Breast epithelium (tissue), 3 donors: ENCODE results near the gene SYT13.

ENCODE experiments used
- POLR2A ChIP-seq: fragments of 450-650 bp; IDR thresholded peaks from one replicate; pipeline ENCODE4 v1.6.1; 2016; ENCODE audit warnings: antibody characterized with exemption, mild to moderate bottlenecking, moderate library complexity
- POLR2AphosphoS5 ChIP-seq, 3 donors: sonication (generic); formaldehyde crosslinking; IDR thresholded peaks; one replicate each; pipeline ENCODE4 v1.6.1; 2017; ENCODE audit warnings: antibody characterized with exemption in 3 of 3

DNA sequence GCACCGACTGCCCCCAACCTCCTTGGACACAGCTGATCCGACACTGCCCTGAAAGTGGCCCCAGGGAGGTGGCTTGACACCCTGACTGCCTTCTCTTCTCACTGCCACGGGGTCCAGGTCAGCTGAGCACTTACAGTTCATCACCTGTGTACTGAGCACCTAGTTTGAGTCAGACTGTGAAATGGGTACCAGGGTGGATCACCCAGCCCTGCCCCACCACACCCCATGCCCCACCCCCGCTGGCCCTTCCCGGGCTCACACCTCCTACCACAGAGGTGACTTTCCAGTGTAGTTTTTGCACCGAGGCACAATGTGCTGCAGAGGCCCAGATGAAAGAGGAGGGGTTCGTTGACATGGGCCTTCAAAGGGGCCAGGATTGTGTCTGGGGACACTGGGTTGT is 80.2 kb downstream of the SYT13 start:
- TF ChIP-seq POLR2AphosphoS5 (IDR thresholded peaks at IDR 0.05) (no peak), POLR2A (no peak)
